Measurements from ENCODE around the gene FOXO4. TPM values are rescaled to one million over a fixed set of nuclear protein-coding genes. Genes with fewer than 3 reads are reported as not detected.
A peak's percentile ranks its signal among the peaks of the same experiment; 100 is the strongest.

FOXO4 gene
- total RNA-seq, 2 experiments from 2014 or later, result 7.9 to 8.9 TPM

DNA sequence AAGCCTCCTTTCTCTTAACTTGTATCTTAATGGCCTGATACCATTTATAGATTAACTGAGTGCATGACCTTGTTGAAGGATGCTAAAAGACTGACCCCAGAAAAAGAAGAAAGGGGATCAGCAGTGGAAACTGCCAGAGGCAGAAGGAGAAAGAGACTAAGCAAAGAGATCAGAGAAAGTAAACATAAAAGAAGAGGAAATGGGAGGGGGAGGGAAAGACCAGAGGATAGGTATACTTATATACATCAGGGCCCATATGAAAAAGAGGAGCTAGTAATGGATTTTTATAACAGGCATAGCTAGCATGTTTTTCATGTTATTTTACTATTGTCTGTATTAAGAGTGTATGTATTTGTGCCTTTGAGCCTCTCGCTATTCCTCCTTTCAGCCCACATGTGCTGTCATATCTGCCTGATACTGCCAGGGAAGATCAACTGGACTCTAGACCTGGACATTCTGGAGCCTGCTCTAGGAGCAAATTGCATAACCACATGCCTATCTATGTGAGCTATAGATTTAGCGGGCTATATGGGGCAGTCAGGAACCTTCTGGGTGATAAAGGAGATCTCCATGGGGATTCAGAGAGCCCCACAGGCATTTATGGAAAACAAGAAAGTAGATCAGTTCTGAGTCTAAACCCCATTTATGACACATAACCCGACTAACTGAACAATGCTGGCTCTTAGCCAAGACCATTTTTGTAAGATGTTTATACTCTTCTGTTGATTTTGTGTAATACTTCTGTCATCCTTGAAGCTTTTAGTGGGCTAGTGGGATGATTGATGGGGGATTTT is 14.1 kb upstream of the FOXO4 start:
- CTCF ChIA-PET, result interaction anchor here (1.0 to 1.3 kb wide), 2 partner anchors 18 to 20 kb away, joined by 3 to 4 read pairs; no protein-coding TSS in a partner anchor
- H3K36me3 Mint-ChIP-seq (ENCODE audit: low read depth), result no peaks in the 10 kb centered on the region
- H3K27ac Mint-ChIP-seq, result no peak overlapping the region
- no peak for DNase-seq
- intact Hi-C loops (cut with micrococcal nuclease), result no loop called here
- no peaks in the 10 kb centered on the region for H3K27me3 Mint-ChIP-seq (ENCODE audit: low read depth)
- peaks cover 10% of the 10 kb centered on the region for H3K4me1 Mint-ChIP-seq (ENCODE audit: low read depth)
- no peak overlapping the region for H3K4me3 Mint-ChIP-seq
- H3K9me3 Mint-ChIP-seq, result no peaks in the 10 kb centered on the region

DNA sequence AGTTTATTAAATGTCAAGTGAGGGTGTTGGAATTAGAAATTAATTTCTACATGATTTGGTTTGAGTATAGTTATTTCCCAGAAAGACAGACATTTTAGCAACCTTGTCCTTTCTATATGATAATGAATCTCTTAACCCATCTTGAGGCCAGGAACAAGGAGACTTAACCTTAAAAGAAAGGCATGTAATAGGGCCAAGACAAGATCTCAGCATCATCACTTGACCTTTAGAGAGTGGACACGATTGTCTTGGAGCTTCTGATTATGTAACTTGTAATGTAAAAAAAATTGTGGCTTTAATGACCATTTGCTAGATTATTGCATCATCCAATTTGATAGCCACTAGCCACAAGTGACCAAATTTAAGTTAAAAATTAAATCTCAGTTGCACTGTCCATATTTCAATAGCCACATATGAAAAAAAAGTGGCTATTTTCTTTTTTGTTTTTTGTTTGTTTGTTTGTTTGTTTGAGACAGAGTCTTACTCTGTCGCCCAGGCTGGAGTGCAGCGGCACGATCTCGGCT is 13.5 kb upstream of the FOXO4 start:
- Mint-ChIP-seq H3K9me3 (no peaks in the 10 kb centered on the region), H3K27me3 (ENCODE audit: low read depth) (no peaks in the 10 kb centered on the region), H3K27ac (no peak overlapping the region), H3K4me1 (ENCODE audit: low read depth) (peaks cover 10% of the 10 kb centered on the region), H3K36me3 (ENCODE audit: low read depth) (no peaks in the 10 kb centered on the region), H3K4me3 (no peak overlapping the region)
- intact Hi-C loops (cut with micrococcal nuclease), result no loop called here
- no peak for DNase-seq
- CTCF ChIA-PET, result interaction anchor here (1.0 kb wide), 1 partner anchor 17 kb away, joined by 3 read pairs; no protein-coding TSS in a partner anchor

DNA sequence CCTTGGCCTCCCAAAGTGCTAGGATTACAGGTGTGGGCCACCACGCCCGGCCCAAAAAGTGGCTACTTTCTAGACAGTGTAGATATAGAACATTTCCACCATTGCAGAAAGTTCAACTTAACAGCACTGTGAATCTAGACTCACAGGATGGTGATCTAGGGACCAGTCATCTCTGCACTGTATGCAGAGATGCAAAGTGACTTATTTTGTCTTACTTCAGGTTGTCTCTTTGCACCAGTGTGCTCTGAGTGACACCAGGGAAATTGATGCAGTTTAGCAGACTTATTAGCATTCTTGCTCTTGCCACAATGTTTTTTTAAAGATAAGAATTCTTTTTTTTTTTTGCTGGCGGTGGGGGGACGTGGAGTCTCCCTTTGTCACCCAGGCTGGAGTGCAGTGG is 12.8 kb upstream of the FOXO4 start:
- H3K9me3 Mint-ChIP-seq, result no peaks in the 10 kb centered on the region
- no peaks in the 10 kb centered on the region for H3K27me3 Mint-ChIP-seq (ENCODE audit: low read depth)
- intact Hi-C loops (cut with micrococcal nuclease), result no loop called here
- DNase-seq, result no peak
- CTCF ChIA-PET, result no interaction called here
- H3K4me3 Mint-ChIP-seq, result no peak overlapping the region
- no peaks in the 10 kb centered on the region for H3K36me3 Mint-ChIP-seq (ENCODE audit: low read depth)
- H3K4me1 Mint-ChIP-seq (ENCODE audit: low read depth), result peaks cover 10% of the 10 kb centered on the region
- no peak overlapping the region for H3K27ac Mint-ChIP-seq

DNA sequence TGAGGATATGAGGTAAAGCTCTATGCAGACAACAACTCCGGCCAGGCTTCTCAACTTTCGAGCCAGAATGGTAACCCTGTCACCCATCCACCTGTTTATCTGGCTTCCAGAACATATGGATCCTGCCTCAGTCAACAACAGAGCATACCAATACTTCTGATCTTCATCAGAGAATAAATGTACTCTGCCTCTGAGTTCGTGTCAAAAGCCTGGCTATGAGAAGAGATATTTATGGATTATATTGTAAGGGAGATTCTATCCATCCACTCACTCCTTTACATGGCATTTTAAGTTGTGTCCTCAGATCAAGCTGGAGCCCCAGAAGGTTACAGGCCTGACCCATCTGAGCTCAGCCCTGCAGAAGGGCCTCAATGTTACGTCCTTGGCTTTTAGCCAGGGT is 9.8 kb upstream of the FOXO4 start:
- intact Hi-C loops (cut with micrococcal nuclease), result no loop called here
- Mint-ChIP-seq H3K4me3 (no peak overlapping the region), H3K27ac (no peak overlapping the region), H3K9me3 (no peaks in the 10 kb centered on the region), H3K36me3 (ENCODE audit: low read depth) (no peaks in the 10 kb centered on the region), H3K27me3 (ENCODE audit: low read depth) (no peaks in the 10 kb centered on the region), H3K4me1 (ENCODE audit: low read depth) (peaks cover 10% of the 10 kb centered on the region)
- CTCF ChIA-PET, result interaction anchor here (0.6 kb wide), 1 partner anchor 106 kb away, joined by 3 read pairs; no protein-coding TSS in a partner anchor
- no peak for DNase-seq

DNA sequence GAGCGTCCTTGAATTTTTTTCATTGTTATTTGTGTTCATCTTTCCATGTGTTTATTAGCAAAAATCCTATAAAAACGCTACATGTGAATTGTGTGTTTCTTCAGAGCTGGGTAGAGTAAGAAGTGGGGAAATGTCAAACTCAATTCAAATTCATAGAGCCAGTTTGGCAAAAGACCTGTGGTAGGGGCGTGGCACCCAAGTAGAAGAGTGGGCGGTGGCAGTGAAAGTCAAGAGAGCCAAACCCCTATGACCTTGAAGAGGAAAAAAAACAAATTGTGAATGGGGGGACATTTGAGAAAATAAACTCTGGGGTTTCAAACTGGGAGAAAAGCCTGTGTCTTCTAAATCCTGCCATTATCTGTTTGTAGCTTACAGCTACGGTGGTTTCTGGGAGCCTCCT is 4.4 kb upstream of the FOXO4 start:
- H3K27ac Mint-ChIP-seq, result no peak overlapping the region
- no peaks in the 10 kb centered on the region for H3K36me3 Mint-ChIP-seq (ENCODE audit: low read depth)
- peaks cover 4% of the 10 kb centered on the region for H3K4me1 Mint-ChIP-seq (ENCODE audit: low read depth)
- CTCF ChIA-PET, result no interaction called here
- DNase-seq, result no peak
- no peaks in the 10 kb centered on the region for H3K27me3 Mint-ChIP-seq (ENCODE audit: low read depth)
- H3K4me3 Mint-ChIP-seq, result no peak overlapping the region
- H3K9me3 Mint-ChIP-seq, result no peaks in the 10 kb centered on the region
- intact Hi-C loops (cut with micrococcal nuclease), result no loop called here

DNA sequence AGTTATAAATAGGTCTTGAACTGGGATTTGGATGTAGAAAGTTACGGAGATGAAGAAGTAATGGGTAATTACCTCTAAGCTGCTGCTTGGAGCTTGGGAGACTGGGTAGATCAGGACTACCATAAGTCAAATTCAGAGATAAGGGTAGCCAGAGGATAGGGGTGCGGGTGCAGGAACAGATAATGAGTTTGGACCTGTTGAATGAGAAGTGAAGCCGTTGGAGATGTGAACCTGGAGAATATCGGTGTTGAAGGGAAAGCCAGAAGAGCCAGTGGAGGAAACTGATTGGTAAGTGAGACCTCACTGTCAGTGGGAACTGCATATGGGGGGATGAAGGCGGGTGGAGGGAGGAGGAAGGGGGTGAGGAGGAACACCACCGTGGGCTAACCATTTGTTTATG is 618 bp upstream of the FOXO4 start:
- CTCF ChIA-PET, result no interaction called here
- peak overlapping the region; percentile 5 for H3K27ac Mint-ChIP-seq

DNA sequence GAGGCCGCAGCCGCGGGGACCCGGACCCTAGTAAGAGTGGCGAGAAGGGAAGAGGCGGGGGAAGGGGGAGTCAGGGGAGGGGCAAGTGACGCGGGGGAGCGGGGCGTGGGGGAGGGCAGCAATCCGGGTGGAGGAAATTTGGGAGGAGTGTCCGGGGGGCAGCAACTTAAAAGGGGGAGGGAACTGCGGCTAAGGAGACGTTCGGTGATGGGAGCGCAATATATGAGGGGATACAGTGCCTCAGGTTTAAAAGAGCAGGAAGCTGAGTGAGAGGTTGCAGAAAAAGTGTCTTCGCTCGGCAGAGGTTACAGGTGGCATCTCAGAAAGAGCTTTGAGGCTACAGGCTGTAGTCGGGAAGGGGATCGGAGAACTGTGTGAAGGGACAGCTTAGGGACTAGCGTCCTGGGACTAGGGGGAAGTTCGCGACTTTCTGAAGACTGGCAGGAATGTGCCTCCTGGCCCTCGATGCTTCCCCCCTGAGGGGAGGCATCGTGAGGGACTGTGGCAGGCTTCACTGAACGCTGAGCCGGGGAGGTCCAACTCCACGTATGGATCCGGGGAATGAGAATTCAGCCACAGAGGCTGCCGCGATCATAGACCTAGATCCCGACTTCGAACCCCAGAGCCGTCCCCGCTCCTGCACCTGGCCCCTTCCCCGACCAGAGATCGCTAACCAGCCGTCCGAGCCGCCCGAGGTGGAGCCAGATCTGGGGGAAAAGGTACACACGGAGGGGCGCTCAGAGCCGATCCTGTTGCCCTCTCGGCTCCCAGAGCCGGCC is 519 bp downstream of the FOXO4 start:
- Mint-ChIP-seq H3K36me3 (ENCODE audit: low read depth) (no peaks in the 10 kb centered on the region), H3K9me3 (no peaks in the 10 kb centered on the region), H3K4me1 (ENCODE audit: low read depth) (peaks cover 35% of the 10 kb centered on the region), H3K27ac (peak overlapping the region; percentile 7), H3K27me3 (ENCODE audit: low read depth) (no peaks in the 10 kb centered on the region), H3K4me3 (peak overlapping the region; percentile 82)
- intact Hi-C loops (cut with micrococcal nuclease), result loop anchor here (1.0 kb wide), 2 partner anchors 28 to 270 kb away; partner anchors contain the start of genes SNX12 and TAF1
- CTCF ChIA-PET, result interaction anchor here (0.9 to 1.3 kb wide), 4 partner anchors 16 to 35 kb away, joined by 3 to 4 read pairs (median 4); partner anchors contain the start of genes IL2RG and MED12
- no peak for DNase-seq

More for the DNA sequence above, 618 bp upstream of the FOXO4 start:
- no peaks in the 10 kb centered on the region for H3K36me3 Mint-ChIP-seq (ENCODE audit: low read depth)
- no peaks in the 10 kb centered on the region for H3K9me3 Mint-ChIP-seq
- peak overlapping the region; percentile 82 for H3K4me3 Mint-ChIP-seq
- DNase-seq, result no peak
- H3K27me3 Mint-ChIP-seq (ENCODE audit: low read depth), result no peaks in the 10 kb centered on the region
- peaks cover 28% of the 10 kb centered on the region for H3K4me1 Mint-ChIP-seq (ENCODE audit: low read depth)
- intact Hi-C loops (cut with micrococcal nuclease), result loop anchor here (1.0 kb wide), 2 partner anchors 27 to 271 kb away; partner anchors contain the start of genes SNX12 and TAF1

DNA sequence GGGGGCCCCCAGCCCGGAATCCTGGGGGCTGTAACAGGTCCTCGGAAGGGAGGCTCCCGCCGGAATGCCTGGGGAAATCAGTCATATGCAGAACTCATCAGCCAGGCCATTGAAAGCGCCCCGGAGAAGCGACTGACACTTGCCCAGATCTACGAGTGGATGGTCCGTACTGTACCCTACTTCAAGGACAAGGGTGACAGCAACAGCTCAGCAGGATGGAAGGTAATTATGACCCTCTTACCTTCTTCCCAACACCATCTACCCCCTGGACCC is 1.0 kb downstream of the FOXO4 start:
- no peak overlapping the region for H3K27ac Mint-ChIP-seq
- no peaks in the 10 kb centered on the region for H3K36me3 Mint-ChIP-seq (ENCODE audit: low read depth)
- peaks cover 40% of the 10 kb centered on the region for H3K4me1 Mint-ChIP-seq (ENCODE audit: low read depth)
- no peaks in the 10 kb centered on the region for H3K27me3 Mint-ChIP-seq (ENCODE audit: low read depth)
- no peaks in the 10 kb centered on the region for H3K9me3 Mint-ChIP-seq
- H3K4me3 Mint-ChIP-seq, result peak overlapping the region; percentile 82
- no peak for DNase-seq
- intact Hi-C loops (cut with micrococcal nuclease), result no loop called here
- CTCF ChIA-PET, result interaction anchor here (0.9 to 1.3 kb wide), 4 partner anchors 15 to 35 kb away, joined by 3 to 4 read pairs (median 4); partner anchors contain the start of genes IL2RG and MED12

DNA sequence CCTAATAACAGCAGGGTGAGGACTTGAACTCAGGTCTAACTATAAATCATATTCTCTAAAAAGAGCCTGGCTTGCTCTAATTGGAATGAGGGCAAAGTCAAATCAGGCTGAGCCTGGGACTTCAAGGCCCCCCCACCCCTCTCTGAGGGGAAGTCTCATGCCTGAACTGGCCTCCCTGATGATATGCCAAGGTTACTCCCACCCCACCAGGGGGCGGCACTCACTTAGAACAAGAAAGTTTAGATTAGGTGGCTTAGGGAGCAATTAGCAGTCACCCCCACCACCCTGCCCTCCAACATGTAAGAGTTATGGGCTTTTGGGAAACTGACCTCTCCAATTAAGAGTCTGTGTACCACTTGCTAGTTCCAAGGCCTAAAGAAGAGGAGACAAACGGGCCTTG is 2.7 kb downstream of the FOXO4 start:
- intact Hi-C loops (cut with micrococcal nuclease), result loop anchor here (1.0 kb wide), 5 partner anchors 13 to 184 kb away; partner anchors contain the start of genes IL2RG and MED12
- H3K4me1 Mint-ChIP-seq (ENCODE audit: low read depth), result peaks cover 53% of the 10 kb centered on the region
- no peaks in the 10 kb centered on the region for H3K27me3 Mint-ChIP-seq (ENCODE audit: low read depth)
- no peaks in the 10 kb centered on the region for H3K36me3 Mint-ChIP-seq (ENCODE audit: low read depth)
- no peak overlapping the region for H3K4me3 Mint-ChIP-seq
- no peak overlapping the region for H3K27ac Mint-ChIP-seq
- no peaks in the 10 kb centered on the region for H3K9me3 Mint-ChIP-seq
- CTCF ChIA-PET, result interaction anchor here (1.0 to 1.5 kb wide), 3 partner anchors 20 to 31 kb away, joined by 3 to 9 read pairs (median 4); partner anchors contain the start of genes MED12 and SNX12
- DNase-seq, result peak; percentile 79

DNA sequence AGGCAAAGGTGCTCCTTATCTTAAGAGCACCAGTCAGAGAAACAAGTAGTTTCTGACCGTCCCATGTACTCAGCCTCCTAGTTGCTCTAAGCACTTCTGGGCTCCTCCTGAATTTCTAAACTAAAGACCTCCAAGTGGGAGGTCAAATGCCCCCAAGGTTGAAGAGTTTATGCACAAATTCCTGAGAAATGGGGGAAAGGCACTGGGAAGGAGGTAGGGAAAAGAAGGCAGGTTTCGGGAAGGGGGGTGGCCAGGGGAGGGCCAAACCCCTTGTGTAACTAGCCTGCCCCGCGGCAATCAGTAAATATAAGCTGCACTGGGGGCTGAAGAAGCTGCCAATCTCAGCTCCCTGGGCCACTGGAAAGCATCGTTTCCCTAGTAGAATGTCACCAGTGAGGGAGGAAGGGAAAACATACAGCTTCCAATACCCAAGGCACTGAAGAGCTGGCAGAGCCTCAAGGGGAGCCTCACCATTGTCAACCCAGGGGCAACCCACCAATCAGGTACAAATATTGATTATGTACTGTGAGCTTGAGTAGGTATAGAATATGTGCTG is 3.4 kb downstream of the FOXO4 start:
- intact Hi-C loops (cut with micrococcal nuclease), result loop anchor here (1.0 kb wide), 5 partner anchors 12 to 183 kb away; partner anchors contain the start of genes IL2RG and MED12
- no peaks in the 10 kb centered on the region for H3K27me3 Mint-ChIP-seq (ENCODE audit: low read depth)
- H3K4me3 Mint-ChIP-seq, result no peak overlapping the region
- no peak for DNase-seq
- CTCF ChIA-PET, result interaction anchor here (0.6 to 4.6 kb wide), 10 partner anchors 11 to 99 kb away, joined by 3 to 60 read pairs (median 4); partner anchors contain the start of genes IL2RG and MED12
- H3K36me3 Mint-ChIP-seq (ENCODE audit: low read depth), result peaks cover 2% of the 10 kb centered on the region
- H3K27ac Mint-ChIP-seq, result no peak overlapping the region
- H3K9me3 Mint-ChIP-seq, result no peaks in the 10 kb centered on the region
- peaks cover 60% of the 10 kb centered on the region for H3K4me1 Mint-ChIP-seq (ENCODE audit: low read depth)

DNA sequence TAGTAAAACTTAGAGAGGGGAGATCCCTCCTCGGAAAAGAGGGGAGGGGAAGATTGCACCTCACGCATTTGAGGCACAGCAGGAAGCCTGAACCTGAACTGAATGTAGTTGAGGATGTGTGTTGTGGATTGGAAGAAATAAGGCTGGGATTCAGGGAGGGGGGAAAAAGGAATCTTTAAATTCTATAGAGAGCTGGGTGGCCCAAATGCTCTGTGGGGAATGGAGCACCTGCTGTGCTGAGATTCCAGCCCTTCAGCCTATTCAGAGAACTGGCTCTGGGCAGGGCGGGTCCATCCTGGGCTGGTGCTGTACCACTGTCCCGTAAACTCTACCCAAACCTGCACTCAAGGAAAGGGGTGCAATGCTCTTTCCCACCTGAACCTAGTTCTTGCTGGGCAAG is 4.1 kb downstream of the FOXO4 start:
- CTCF ChIA-PET, result interaction anchor here (0.6 to 4.6 kb wide), 9 partner anchors 11 to 80 kb away, joined by 3 to 60 read pairs (median 4); partner anchors contain the start of genes IL2RG and MED12
- no peaks in the 10 kb centered on the region for H3K9me3 Mint-ChIP-seq
- H3K27ac Mint-ChIP-seq, result peak overlapping the region; percentile 50
- no peak overlapping the region for H3K4me3 Mint-ChIP-seq
- H3K27me3 Mint-ChIP-seq (ENCODE audit: low read depth), result no peaks in the 10 kb centered on the region
- DNase-seq, result no peak
- H3K36me3 Mint-ChIP-seq (ENCODE audit: low read depth), result peaks cover 6% of the 10 kb centered on the region
- peaks cover 67% of the 10 kb centered on the region for H3K4me1 Mint-ChIP-seq (ENCODE audit: low read depth)
- intact Hi-C loops (cut with micrococcal nuclease), result no loop called here

All from activated naive CD4-positive, alpha-beta T cell treated with anti-CD3 and anti-CD28 coated beads for 36 hours (primary cell).